Cortex of kidney (tissue), 1 donor: ENCODE data around the gene REST.
"Not testable (repeated sequence)": the region's sequence is repeated elsewhere in the genome, so short reads cannot be mapped to it uniquely, and the experiment has no call there.

Source experiments
- DNase-seq: peaks from one replicate; lab custom pipeline; 2025; lab: John Stamatoyannopoulos, UW

REST gene

DNA sequence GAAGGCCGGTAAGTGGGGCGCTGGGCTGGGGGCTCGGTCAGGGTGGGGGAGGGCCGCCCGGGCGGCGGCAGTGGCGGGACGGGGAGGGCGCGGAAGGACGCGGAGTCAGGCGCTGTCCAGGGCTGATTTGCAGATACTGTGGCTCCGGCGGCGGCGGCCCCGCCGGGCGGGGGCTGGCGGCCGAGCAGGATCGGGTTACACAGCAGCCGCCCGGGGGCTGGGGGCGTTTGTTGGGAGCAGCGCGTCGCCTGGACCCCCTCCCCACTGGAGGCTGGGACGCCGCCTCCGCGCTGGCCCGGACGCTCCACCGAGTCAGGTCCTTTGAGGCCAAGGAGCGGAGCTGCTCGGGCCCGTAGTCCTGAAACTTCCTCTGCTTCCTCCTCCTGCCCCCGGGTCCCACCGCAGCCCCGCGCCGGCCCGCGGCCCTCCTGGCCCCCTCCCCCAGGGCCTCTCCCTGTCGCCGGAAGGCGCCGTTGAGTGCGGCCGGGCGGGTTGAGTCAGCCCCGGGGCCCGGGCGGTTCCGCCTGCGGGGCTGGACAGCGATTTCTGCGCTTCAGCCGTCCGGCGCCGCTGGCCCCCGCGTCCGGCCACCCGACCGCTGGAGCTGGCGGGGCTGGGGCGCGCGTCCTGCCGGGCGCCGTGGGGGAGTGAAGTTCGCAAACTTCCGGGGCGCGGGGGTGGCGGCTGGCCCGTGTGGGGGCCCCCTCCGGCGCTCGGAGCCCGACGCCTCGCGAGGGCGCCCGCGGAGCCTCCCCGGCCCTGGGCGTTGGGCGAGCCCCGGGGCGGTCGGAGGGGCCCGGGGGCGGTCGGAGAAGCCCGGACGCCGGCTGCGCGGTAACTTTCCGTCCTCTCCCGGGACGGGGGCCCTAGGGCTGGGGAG, 746 bp downstream of the REST start:
- no peak for DNase-seq

DNA sequence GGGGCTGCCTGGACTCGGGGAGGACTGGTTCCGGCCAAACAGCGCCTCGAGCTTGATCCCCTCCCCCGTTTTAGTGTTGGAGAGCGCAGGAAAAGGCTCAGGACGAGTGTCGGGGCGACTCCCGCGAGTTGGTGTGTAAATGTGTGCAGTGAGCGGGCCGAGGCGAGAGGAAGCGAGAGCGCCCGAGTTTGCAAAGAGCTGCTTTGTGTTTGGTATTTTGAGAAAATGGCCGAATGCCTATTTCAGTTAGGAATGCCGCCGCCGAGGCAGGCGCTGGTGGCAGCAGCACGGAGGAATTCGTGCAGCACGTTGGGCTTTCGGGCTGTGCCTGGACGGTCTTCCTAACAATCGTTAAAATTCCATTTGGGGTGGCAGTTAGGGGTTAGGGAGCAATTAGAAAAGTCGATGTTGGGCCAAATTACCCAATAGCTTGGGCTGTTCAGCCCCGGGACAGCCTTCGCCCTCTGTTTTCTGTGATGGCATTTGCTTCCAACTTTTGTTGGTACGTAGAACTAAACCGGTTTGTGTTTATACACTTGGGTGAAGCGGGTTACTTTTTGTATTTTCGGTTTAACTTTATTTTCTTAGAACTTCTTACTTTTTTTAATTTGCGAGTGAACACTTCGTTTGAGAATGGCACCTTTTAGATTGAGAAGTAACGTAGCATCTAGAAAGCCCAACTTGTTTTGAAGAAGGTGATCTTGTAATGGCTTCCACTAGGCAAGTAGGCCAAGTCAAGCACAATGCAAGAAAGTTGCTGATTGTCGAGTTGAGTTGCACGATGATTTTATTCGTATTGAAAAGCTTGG, 1.6 kb downstream of the REST start:
- DNase-seq, result no peak

DNA sequence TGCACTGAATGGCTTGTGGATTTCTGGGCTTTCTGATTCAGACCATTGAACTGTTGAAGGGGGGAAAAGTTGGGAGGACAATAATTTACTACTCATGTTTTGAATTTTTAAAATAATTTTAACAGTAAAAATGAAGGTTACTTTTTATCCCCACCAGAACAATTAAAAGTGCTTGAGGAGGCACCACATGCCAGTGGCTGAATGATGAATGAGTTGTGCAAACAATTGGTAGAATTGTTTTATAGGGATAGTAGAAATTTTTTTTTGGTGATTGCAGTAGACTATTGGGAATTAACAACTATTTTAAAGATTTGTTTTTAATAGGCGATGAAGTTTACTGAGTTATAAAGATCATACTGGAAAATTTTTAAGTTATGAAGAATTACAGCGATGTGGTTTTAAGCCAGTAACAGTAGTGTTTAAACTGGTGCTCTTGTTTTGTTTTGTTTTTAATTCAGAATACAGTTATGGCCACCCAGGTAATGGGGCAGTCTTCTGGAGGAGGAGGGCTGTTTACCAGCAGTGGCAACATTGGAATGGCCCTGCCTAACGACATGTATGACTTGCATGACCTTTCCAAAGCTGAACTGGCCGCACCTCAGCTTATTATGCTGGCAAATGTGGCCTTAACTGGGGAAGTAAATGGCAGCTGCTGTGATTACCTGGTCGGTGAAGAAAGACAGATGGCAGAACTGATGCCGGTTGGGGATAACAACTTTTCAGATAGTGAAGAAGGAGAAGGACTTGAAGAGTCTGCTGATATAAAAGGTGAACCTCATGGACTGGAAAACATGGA, 2.7 kb downstream of the REST start:
- DNase-seq, result no peak

DNA sequence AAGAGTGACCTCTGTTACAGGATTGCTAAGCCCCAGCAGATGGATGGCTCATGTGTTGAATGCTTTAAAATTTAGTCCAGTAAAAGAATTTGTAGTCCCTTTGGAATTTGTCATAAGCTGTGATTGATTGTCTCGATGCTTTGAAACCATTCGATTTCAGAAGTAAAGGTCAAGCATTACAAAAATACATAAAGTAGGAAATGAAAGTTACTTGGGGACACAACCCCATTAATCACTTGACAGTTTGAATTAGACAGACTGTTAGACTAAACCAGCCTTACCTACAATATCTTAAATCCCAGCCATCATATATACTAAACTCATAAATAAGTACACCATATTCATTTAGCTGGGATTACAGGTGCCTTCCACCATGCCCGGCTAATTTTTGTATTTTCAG, 6.6 kb downstream of the REST start:
- DNase-seq, result no peak

DNA sequence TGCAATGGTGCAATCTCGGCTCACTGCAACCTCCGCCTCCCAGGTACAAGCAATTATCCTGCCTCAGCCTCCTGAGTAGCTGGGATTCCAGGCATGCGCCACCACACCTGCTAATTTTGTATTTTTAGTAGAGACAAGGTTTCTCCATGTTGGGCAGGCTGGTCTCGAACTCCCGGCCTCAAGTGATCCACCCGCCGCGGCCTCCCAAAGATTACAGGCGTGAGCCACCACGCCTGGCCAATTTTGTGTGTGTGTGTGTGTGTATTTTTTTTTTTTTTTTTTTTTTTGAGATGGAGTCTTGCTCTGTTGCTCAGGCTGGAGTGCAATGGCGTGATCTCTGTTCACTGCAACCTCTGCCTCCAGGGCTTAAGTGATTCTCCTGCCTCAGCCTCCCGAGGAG, 7.3 kb downstream of the REST start:
- not testable (repeated sequence) for DNase-seq

DNA sequence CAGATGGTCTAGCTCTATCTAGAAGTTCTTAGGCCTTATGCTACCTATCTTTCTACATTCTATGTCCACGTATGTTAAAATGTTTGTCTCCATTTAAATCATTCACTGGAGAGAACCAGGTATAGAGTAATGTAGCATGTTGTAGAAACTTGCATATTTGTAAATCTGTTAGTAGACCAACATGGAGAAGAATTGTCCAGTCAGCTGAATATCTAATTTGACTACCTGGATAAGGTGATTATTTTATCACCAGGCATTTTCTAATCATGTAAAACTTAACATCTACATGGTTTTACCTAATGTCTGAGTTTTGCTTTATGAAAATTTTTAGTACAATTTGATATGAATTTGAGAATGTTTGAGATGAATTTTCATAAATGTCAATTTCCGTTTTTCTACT, 19.5 kb downstream of the REST start:
- DNase-seq, result no peak

DNA sequence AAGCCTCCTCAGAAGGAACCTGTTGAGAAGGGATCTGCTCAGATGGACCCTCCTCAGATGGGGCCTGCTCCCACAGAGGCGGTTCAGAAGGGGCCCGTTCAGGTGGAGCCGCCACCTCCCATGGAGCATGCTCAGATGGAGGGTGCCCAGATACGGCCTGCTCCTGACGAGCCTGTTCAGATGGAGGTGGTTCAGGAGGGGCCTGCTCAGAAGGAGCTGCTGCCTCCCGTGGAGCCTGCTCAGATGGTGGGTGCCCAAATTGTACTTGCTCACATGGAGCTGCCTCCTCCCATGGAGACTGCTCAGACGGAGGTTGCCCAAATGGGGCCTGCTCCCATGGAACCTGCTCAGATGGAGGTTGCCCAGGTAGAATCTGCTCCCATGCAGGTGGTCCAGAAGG, 22.9 kb downstream of the REST start:
- no peak for DNase-seq

DNA sequence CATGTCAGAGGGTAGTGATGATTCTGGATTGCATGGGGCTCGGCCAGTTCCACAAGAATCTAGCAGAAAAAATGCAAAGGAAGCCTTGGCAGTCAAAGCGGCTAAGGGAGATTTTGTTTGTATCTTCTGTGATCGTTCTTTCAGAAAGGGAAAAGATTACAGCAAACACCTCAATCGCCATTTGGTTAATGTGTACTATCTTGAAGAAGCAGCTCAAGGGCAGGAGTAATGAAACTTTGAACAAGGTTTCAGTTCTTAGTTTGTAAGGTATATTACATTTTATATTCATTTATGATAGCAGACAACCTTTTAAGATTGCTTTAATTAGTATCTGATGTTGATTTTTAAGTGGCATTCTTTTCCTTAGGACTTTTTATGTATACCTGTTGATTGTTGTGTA, 24.2 kb downstream of the REST start:
- no peak for DNase-seq

DNA sequence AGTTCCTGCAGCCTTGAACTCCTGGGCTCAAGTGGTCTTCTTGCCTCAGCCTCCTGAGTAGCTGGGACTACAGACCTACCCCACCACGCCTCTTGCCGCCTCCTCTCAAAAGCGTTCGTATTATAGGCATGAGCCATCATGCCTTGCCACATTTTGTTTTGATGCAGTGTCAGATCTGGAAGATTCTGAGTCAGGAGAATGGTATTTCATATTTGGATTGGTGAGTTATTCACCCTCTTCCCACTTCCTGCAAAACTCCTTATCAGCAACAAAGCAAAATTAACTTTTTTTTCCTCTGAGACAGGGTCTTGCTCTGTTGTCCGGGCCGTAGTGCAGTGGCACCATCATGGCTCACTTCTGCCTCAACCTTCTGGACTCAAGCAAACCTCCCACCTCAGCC, 29.6 kb downstream of the REST start:
- no peak for DNase-seq

DNA sequence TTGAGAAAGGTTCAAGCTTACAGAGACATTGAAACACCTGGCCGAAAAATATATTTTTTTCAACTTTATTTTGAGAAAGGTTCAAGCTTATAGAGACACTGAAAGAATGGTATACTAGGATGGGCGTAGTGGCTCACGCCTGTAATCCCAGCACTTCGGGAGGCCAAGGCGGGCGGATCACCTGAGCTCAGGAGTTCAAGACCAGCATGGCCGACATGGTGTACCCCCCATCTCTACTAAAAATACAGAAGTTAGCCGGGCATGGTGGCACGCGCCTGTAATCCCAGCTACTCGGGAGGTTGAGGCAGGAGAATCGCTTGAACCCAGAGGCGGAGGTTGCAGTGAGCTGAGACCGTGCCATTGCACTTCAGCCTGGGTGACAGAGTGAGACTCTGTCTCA, 32.1 kb downstream of the REST start:
- not testable (repeated sequence) for DNase-seq

DNA sequence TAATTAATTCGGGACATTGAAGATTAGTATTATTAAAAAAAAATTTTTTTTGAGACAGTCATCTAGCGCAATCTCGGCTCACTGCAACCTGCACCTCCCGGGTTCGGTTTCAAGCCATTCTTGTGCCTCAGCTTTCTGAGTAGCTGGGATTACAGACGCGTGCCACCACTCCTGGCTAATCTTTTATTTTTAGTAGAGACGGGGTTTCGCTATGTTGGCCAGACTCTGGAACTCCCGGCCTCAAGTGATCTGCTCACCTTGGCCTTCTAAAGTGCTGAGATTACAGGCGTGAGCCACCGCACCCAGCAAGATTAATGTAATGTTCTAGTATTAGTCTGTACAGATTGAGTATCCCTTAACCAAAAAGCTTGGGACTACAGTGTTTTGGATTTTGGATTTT, 32.7 kb downstream of the REST start:
- no peak for DNase-seq

DNA sequence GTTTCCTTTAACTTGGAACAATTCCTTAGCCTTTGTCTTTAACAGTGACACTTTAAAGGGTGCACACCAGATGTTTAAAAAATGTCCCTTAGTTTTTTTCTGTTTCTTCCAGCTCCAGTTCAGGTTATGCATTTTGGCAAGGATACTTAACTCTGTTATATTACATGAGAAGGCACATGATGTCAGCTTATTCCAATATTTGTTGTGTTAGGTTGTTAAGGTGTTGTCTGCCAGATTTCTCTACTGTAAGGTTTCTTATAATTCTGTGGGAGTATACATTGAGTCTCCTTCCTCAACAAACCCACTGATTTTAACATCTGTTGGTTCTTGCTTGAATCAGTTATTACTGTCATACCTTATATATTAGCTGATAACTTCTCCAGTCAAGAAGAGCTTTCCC, 33.3 kb downstream of the REST start:
- DNase-seq, result no peak

DNA sequence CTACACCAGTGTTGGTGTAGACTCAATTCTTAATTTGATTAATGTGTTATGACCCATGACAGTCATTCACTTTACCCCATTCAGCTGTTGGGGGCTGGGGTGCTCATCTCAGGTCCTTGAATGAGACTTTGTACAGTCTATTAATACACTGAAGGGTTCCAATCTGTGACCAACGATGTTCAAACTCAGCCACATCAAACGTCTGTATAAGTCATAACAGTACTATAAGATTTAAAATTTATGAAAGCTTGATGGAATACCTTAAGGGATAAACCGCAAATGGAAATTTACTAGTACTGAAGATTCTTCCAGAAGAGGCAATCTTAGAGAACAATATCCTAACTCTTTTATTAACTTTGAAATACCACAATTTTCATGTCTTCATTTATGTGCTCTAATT, 33.7 kb downstream of the REST start:
- DNase-seq, result no peak

DNA sequence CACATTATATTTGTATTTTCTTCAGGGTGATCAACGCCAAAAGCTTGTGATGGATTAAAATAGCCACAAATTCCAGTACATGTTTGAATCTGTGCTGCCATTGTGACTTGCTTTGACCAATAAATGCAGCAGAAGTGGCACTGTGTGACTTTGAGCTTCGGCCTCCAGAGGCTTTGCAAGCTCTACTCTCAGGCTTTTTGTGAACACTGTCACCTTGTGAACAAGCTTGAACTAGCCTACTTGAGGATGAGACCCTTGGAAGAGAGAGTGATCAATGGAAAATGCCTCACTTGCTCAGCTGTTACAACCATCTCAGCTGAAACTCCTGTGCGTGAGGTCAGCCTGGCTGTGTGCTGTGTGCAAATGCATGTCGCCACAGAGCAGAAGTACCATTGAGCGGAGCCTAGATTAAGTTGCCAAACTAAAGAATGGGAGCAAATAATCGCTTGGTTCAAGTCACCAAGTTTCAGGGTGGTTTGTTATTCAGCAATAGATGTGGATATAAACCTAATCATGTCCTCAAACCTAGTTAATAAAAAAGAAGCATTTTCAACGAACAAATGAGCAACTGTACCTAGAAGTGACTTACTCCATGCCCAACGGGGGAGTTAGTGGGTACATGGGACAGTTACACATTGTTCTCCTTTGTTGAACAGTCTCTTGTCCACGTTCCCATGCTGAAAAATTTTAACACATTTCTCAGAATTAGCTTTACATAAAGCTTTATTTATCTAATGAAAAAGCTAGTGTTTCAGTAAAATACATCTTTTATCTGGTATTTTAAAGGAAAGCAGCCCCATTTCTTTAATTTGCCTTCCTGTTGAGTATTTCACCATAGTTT, 46.2 kb downstream of the REST start:
- no peak for DNase-seq

DNA sequence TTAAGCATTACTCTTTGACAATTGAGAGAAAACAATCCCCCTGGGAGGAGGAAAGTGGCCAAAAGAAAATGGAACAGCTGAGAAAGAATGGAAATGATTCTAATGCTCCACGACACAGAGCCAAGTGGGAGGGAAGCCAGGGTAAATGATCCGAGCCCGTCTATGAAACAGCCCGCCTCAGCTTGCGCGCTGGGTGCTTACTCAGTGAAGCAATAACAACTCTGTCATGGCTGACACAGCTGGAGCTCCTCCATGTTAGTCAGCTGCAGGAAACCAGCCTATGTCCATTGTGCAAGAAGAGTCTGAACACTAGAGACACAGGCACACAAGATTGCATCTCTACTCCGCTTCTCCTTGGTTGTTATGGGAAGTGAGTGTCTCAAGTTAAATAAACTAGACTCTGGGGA, 50.4 kb downstream of the REST start:
- no peak for DNase-seq

DNA sequence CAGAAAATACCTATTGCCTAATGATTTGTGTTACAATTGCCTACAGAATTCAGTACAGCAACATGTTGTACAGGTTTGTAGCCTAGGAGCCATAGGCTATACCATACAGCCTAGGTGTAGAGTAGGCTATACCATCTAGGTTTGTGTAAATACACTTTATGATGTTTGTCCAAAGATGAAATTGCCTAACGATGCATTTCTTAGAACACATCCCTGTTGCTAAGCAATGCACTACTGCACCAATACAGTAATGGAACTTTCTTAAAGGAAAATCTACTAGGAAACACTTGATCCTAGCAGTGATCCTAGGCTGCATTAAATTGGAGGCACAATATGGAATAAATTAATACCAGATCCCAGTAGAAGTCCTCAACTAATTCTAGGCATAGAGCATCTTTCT, 51.4 kb downstream of the REST start:
- no peak for DNase-seq

DNA sequence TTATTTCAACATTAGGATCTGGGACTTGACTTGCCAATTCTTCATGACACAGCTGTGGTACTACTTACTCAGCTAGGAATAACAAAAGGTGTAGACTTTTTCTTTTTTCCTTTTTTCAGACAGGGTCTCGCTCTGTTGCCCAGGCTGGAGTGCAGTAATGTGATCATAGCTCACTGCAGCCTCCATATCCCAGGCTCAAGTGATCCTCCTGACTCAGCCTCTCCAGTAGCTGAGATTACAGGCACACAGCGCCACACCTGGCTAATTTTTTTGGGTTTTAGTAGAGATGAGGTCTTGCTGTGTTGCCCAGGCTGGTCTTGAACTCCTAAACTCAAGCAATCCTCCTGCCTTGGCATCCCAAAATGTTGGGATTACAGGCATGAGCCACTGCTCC, 53.4 kb downstream of the REST start:
- no peak for DNase-seq

DNA sequence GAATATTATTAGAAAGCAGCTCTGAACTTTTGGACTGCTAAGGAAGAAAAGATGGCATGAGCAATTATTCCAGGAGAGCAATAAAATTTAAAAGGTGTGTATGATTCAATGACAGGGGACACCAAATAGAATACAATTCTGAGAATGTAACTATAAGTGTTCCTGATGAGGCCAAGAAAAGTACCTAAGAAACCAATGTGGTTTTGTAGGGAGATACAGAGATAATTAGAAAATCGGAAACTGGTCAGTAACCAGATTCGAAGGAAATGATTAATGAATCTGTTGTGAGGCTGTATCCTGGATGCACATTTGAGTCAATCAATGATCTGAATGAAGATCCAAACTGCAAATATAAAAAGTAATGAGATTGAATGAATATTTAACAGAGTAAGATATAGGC, 63.7 kb downstream of the REST start:
- DNase-seq, result no peak

DNA sequence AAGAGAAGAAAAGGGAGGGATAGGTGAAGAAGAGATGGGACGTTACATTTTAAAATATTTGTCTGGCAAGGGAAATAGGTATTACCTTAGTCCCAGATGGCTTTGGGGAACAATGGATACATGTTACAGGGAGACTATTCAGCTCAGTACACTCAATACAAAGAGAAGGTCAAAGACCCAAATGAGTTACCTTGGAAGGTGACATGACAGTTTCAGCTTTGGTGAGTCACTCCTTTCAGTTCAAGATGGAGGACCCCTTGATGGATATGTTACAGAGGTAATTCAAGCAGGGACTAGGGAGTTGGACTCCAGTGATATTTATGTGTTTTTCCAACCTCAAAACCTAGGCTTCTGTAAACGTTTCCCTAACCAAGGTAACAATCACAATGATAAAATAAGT, 64.7 kb downstream of the REST start:
- no peak for DNase-seq

DNA sequence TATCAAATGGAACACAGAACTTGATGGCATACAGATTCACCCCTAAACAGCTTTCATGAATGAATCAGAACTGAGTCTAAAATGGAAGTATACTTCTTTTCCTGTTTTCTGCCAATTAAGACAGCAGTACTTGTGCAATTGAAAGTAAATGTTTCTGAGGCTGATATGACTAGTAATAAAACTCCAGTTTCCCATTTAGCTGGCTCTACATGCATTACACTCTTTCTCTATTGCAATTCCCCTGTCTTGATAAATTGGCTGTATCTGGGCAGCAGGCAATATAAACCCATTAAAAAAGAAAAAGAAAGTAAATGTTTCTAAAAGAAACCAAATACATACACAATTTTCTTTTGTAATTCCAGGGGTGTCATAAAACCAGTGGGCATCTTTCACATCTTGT, 65.1 kb downstream of the REST start:
- DNase-seq, result no peak

DNA sequence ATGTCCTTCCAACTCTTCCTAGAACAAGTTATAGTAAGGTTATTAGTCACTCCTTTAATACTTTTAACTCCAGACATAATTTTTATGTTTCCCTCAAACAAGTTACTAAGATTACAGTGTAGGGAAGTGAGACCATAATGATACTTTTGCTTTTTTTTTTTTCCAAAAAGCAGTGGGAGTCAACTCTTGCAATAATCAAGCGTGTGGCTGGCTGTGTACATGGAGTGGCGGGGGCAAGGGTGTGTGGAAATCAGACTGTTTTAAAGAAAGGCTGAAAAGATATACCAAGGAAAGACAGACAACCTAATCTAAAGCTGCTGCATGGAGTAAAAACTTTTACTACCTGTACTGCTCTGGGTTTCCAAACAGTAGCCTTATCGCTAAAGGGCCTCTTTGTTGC, 65.6 kb downstream of the REST start:
- no peak for DNase-seq
